Measurements from ENCODE around the gene ZNF473.

- TF ChIP-seq CTCF (IDR thresholded peaks at IDR 0.05) (no peak), POLR2A (IDR thresholded peaks at IDR 0.05) (no peak)
These were observed 40.1 kb downstream of the ZNF473 start for GRCh38 chr19:50065938-50066337.

Measured in esophagus squamous epithelium (tissue), 4 donors.